B cell (primary cell): ENCODE results near the gene EXOC6B. TPM values are rescaled to one million over a fixed set of nuclear protein-coding genes. Genes with fewer than 3 reads are reported as not detected.

Experiments used
- ATAC-seq: fragments of 200-7000 bp; cut with Tn5 transposase; one replicate; pipeline ENCODE4 v1.10.0; 2021; ENCODE audit warnings: low read depth, mild to moderate bottlenecking, moderate number of reproducible peaks, moderate library complexity
- CTCF ChIA-PET: fragments of 350-600 bp; sonication (Branson Sonifier 250); formaldehyde crosslinking; loops from one replicate; lab custom pipeline; 2021; ENCODE audit warnings: antibody characterized with exemption, inconsistent platforms; lab: Charles Lee
- POLR2A ChIA-PET: fragments of 350-600 bp; sonication (Branson Sonifier 250); formaldehyde crosslinking; loops from one replicate; lab custom pipeline; 2021; ENCODE audit warnings: antibody characterized with exemption; lab: Charles Lee
- DNase-seq: peaks from one replicate; pipeline ENCODE4 v3.0.0; 2013
- H2AFZ ChIP-seq: 2 replicates; pipeline ENCODE4 v1.6.1; 2012; ENCODE audit warnings: mild to moderate bottlenecking, low read depth, low read length; ENCODE audit not compliant: insufficient read depth, poor library complexity, severe bottlenecking
- H3K27ac ChIP-seq, 2 donors: 1 replicate in 1 of 2; 2 replicates in 1 of 2; pipeline ENCODE4 v1.5.1; 2012 to 2013; ENCODE audit warnings: low read length in 2 of 2, mild to moderate bottlenecking in 2 of 2, moderate library complexity in 1 of 2
- H3K27me3 ChIP-seq, 4 experiments: fragments of 200-600 bp in 1 of 4; sonication (generic) in 1 of 4; replicated peaks in 1 of 4; 1 replicate in 2 of 4; 2 replicates in 2 of 4; pipeline versions ENCODE4 v1.6.1 to v1.7.0; 2013 to 2016; ENCODE audit warnings: low read length in 3 of 4, mild to moderate bottlenecking in 2 of 4, mixed read lengths in 1 of 4, moderate library complexity in 1 of 4; ENCODE audit not compliant: insufficient read depth in 4 of 4, control insufficient read depth in 3 of 4; ENCODE audit errors: control extremely low read depth in 1 of 4
- H3K36me3 ChIP-seq, 2 experiments: replicated peaks in 1 of 2; 1 replicate in 1 of 2; 2 replicates in 1 of 2; pipeline versions ENCODE4 v1.6.1 to v1.7.1; 2013; ENCODE audit warnings: low read length in 1 of 2; ENCODE audit not compliant: insufficient read depth in 2 of 2, control insufficient read depth in 1 of 2; ENCODE audit errors: control extremely low read depth in 1 of 2, extremely low read depth in 1 of 2
- H3K4me1 ChIP-seq, 2 donors: fragments of 200-600 bp in 1 of 2; sonication (generic) in 1 of 2; 1 replicate in 1 of 2; 2 replicates in 1 of 2; pipeline versions ENCODE4 v1.5.1 to v1.6.1; 2013 to 2017; ENCODE audit warnings: low read length in 2 of 2; ENCODE audit not compliant: control insufficient read depth in 2 of 2, insufficient read depth in 2 of 2
- H3K4me2 ChIP-seq: replicated peaks from 2 replicates; pipeline ENCODE3; 2012; ENCODE audit warnings: mild to moderate bottlenecking, low read depth, low read length; ENCODE audit not compliant: poor library complexity, severe bottlenecking
- H3K4me3 ChIP-seq, 5 experiments: fragments of 200-600 bp in 1 of 5; sonication (generic) in 1 of 5; 1 replicate in 3 of 5; 2 replicates in 2 of 5; pipeline versions ENCODE4 v1.5.1 to v1.7.0; 2011 to 2016; ENCODE audit warnings: low read length in 4 of 5, mild to moderate bottlenecking in 4 of 5, low read depth in 2 of 5, control low read depth in 1 of 5, moderate library complexity in 1 of 5; ENCODE audit not compliant: insufficient read depth in 1 of 5; ENCODE audit errors: control extremely low read depth in 1 of 5, extremely low read depth in 1 of 5
- H3K79me2 ChIP-seq: fragments of 200-600 bp; sonication (generic); one replicate; pipeline ENCODE4 v1.6.0; 2016; ENCODE audit warnings: low read length; ENCODE audit not compliant: control insufficient read depth, insufficient read depth
- H3K9ac ChIP-seq: fragments of 200-600 bp; sonication (generic); 2 replicates; pipeline ENCODE4 v1.6.1; 2017; ENCODE audit warnings: mild to moderate bottlenecking, low read length, moderate library complexity
- H3K9me3 ChIP-seq, 3 donors: one replicate each; pipeline versions ENCODE4 v1.6.1 to v1.7.1; 2013; ENCODE audit warnings: low read length in 2 of 3; ENCODE audit not compliant: control insufficient read depth in 2 of 3, insufficient read depth in 1 of 3; ENCODE audit errors: control extremely low read depth in 1 of 3
- H4K20me1 ChIP-seq: 2 replicates; pipeline ENCODE4 v1.6.0; 2012; ENCODE audit warnings: mild to moderate bottlenecking, low read length; ENCODE audit not compliant: insufficient read depth, control insufficient read depth, poor library complexity, severe bottlenecking
- H3K27ac Mint-ChIP-seq: one replicate; pipeline ENCODE4 v1.8.0; 2021; ENCODE audit warnings: mixed read lengths
- H3K27me3 Mint-ChIP-seq: one replicate; pipeline ENCODE4 v1.8.0; 2021; ENCODE audit warnings: mixed read lengths
- H3K4me1 Mint-ChIP-seq: one replicate; pipeline ENCODE4 v1.8.0; 2021; ENCODE audit warnings: mixed read lengths
- H3K4me3 Mint-ChIP-seq: one replicate; pipeline ENCODE4 v1.8.0; 2021; ENCODE audit warnings: mixed read lengths
- H3K9me3 Mint-ChIP-seq: one replicate; pipeline ENCODE4 v1.8.0; 2022; ENCODE audit warnings: mixed read lengths; ENCODE audit not compliant: insufficient read depth
- EZH2 ChIP-seq: IDR thresholded peaks from 2 replicates; pipeline ENCODE4 v1.6.1; 2012; ENCODE audit warnings: borderline replicate concordance, low read depth, mild to moderate bottlenecking, moderate library complexity, low read length; ENCODE audit not compliant: insufficient read depth, poor library complexity, severe bottlenecking
- WGBS: methylation state at CpG from one replicate; pipeline ENCODE4 v1.1.5; 2013; ENCODE audit warnings: missing lambda C conversion rate; ENCODE audit not compliant: insufficient coverage; 5-methylcytosine and 5-hydroxymethylcytosine counted together
- intact Hi-C: fragments of 100-400 bp; cut with micrococcal nuclease; formaldehyde crosslinking; loops from one replicate; pipeline ENCODE4 v1.10.0; 2022
- polyA plus RNA-seq: library from polyadenylated mRNA; depleted of rRNA; stranded (reverse); fragments of >200 nt; gene quantifications from 2 replicates; pipeline ENCODE4 v1.2.3, GENCODE V29; 2012
- total RNA-seq, 2 donors: library from RNA; stranded (reverse); fragments of 120-200 nt in 1 of 2; gene quantifications; 1 replicate in 1 of 2; 2 replicates in 1 of 2; pipeline versions ENCODE4 v1.2.3 to v1.2.4, GENCODE V29; 2013 to 2022
- TF ChIP-seq, protein P1 (sequence below): fragments of 200-600 bp; IDR thresholded peaks from one replicate; pipeline ENCODE4 v1.8.0; 2022; ENCODE audit warnings: antibody characterized with exemption, mild to moderate bottlenecking

EXOC6B gene
- total and polyA plus RNA-seq, 2 donors (not counting 1 experiment from before 2014, with no cell fraction given): 4.8 to 22.6 TPM

DNA sequence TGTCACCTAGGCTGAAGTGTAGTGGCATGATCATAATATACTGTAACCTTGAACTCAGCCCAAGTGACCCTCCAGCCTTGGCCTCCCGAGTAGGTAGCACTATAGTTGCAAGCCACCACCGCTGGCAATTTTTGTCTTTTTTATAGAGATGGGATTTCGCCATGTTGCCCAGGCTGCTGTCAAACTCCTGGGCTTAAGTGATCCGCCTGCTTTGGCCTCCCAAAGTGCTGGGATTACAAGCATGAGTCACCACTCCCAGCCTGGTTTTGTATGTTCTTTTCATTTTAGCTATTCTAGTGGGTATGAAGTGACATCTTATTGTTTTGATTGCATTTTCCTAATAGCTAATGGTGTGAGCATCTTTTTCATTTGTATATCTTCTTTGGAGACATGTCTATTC, 11.3 kb upstream of the EXOC6B start:
- ChIA-PET CTCF (interaction anchor here (0.7 kb wide), 1 partner anchor 587 kb away, joined by 4 read pairs; no protein-coding TSS in a partner anchor), POLR2A (no interaction called here)
- no peak overlapping the region for H3K27ac Mint-ChIP-seq
- Histone ChIP-seq H3K27ac (no peak overlapping the region), H3K9ac (no peak overlapping the region), H3K27me3 (peaks cover 0 to 6% (median 0%) of the 10 kb centered on the region in 4 experiments), H3K79me2 (no peaks in the 10 kb centered on the region), H3K4me3 (no peak overlapping the region), H3K4me2 (no peak overlapping the region), H4K20me1 (no peaks in the 10 kb centered on the region), H2AFZ (no peak overlapping the region), H3K36me3 (no peaks in the 10 kb centered on the region), H3K4me1 (no peaks in the 10 kb centered on the region), H3K9me3 (no peaks in the 10 kb centered on the region)
- TF ChIP-seq, protein P1, sequence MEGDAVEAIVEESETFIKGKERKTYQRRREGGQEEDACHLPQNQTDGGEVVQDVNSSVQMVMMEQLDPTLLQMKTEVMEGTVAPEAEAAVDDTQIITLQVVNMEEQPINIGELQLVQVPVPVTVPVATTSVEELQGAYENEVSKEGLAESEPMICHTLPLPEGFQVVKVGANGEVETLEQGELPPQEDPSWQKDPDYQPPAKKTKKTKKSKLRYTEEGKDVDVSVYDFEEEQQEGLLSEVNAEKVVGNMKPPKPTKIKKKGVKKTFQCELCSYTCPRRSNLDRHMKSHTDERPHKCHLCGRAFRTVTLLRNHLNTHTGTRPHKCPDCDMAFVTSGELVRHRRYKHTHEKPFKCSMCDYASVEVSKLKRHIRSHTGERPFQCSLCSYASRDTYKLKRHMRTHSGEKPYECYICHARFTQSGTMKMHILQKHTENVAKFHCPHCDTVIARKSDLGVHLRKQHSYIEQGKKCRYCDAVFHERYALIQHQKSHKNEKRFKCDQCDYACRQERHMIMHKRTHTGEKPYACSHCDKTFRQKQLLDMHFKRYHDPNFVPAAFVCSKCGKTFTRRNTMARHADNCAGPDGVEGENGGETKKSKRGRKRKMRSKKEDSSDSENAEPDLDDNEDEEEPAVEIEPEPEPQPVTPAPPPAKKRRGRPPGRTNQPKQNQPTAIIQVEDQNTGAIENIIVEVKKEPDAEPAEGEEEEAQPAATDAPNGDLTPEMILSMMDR: no peak
- TF ChIP-seq EZH2: no peak
- no peaks in the 10 kb centered on the region for H3K9me3 Mint-ChIP-seq
- no peak overlapping the region for H3K4me3 Mint-ChIP-seq
- H3K4me1 Mint-ChIP-seq: no peaks in the 10 kb centered on the region
- intact Hi-C loops: no loop called here
- ATAC-seq (no peak), DNase-seq (no peak)
- WGBS: 91% methylated on average over 4 of the region's 4 CpGs
- H3K27me3 Mint-ChIP-seq: peaks cover 44% of the 10 kb centered on the region

DNA sequence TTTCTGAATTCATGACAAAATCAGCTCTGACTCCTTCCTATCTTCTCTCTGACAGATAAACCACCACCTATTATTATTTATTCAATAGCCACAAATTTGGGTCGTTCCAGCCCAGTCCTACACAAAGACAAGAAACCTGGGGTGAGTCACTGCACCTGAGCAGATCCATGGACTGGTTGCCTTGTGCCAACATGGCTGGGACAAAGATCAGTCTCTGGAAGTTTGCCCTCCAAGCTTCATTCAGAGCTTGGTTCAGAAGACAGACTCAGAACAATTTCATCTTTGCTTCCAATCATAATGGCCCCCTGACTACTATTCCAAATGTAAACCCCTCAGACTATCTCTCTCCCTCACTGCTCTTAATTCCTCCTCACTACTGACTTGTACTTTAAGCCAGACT, 9.6 kb upstream of the EXOC6B start:
- Histone ChIP-seq H3K27ac (no peak overlapping the region), H4K20me1 (no peaks in the 10 kb centered on the region), H3K27me3 (peaks cover 0 to 4% (median 0%) of the 10 kb centered on the region in 4 experiments), H3K79me2 (no peaks in the 10 kb centered on the region), H2AFZ (no peak overlapping the region), H3K36me3 (no peaks in the 10 kb centered on the region), H3K4me2 (no peak overlapping the region), H3K9ac (no peak overlapping the region), H3K4me3 (no peak overlapping the region), H3K9me3 (no peaks in the 10 kb centered on the region), H3K4me1 (no peaks in the 10 kb centered on the region)
- intact Hi-C loops: no loop called here
- ATAC-seq (no peak), DNase-seq (no peak)
- WGBS: 79% methylated on average over 1 of the region's 1 CpG
- Mint-ChIP-seq H3K27me3 (peaks cover 40% of the 10 kb centered on the region), H3K4me3 (no peak overlapping the region), H3K9me3 (no peaks in the 10 kb centered on the region), H3K4me1 (no peaks in the 10 kb centered on the region), H3K27ac (no peak overlapping the region)
- ChIA-PET POLR2A (no interaction called here), CTCF (no interaction called here)
- no peak for TF ChIP-seq EZH2
- TF ChIP-seq, protein P1: no peak
